Skin epidermis (tissue), 12 donors: Measurements from ENCODE around the gene TIE1.
A peak's percentile ranks its signal among the peaks of the same experiment; 100 is the strongest.

Source experiments
- H3K27ac ChIP-seq, 21 experiments: fragments of 200-600 bp; sonication (generic) in 11 of 21; one replicate each; pipeline ENCODE4 v1.5.0; 2020; ENCODE audit warnings: mild to moderate bottlenecking in 3 of 21, inconsistent platforms in 2 of 21, moderate library complexity in 2 of 21
- H3K4me3 ChIP-seq, 7 experiments: fragments of 200-600 bp; sonication (generic) in 2 of 7; one replicate each; pipeline ENCODE4 v1.5.0; 2020; ENCODE audit warnings: inconsistent platforms in 2 of 7, mild to moderate bottlenecking in 2 of 7, moderate library complexity in 1 of 7

Gene TIE1

GRCh38 chr1:43300378-43301094 is at the start of gene TIE1:
Gene TIE1, plus strand, starts transcription at chr1:43300982. Its CDS starts 90 bp downstream, at chr1:43301072.
- H3K4me3 ChIP-seq, result peak within 1 kb of the TSS in 5 of 7 experiments; percentile 3 to 27 (median 17)

GRCh38 chr1:43251024-43251423 is 49.8 kb upstream of the TIE1 start:
- Histone ChIP-seq H3K4me3 (no peak overlapping the region), H3K27ac (no peak overlapping the region)

More at GRCh38 chr1:43300378-43301094, at the start of gene TIE1:
- H3K27ac ChIP-seq, result peak within 1 kb of the TSS in 10 of 21 experiments; percentile 4 to 69 (median 32)

GRCh38 chr1:43252225-43252624 is 48.6 kb upstream of the TIE1 start:
- Histone ChIP-seq H3K27ac (no peak overlapping the region), H3K4me3 (no peak overlapping the region)

- no peak overlapping the region for H3K27ac ChIP-seq
- no peak overlapping the region for H3K4me3 ChIP-seq
Observed at GRCh38 chr1:43253173-43253572, 47.6 kb upstream of the TIE1 start.

GRCh38 chr1:43253876-43254275 is 46.9 kb upstream of the TIE1 start:
- H3K4me3 ChIP-seq, result no peak overlapping the region
- no peak overlapping the region for H3K27ac ChIP-seq

- H3K27ac ChIP-seq, result no peak overlapping the region
Observed at GRCh38 chr1:43255438-43256210, 45.2 kb upstream of the TIE1 start.

GRCh38 chr1:43256675-43257570 is 43.9 kb upstream of the TIE1 start:
- H3K4me3 ChIP-seq, result no peak overlapping the region
- H3K27ac ChIP-seq, result no peak overlapping the region

More at GRCh38 chr1:43255438-43256210, 45.2 kb upstream of the TIE1 start:
- H3K4me3 ChIP-seq, result no peak overlapping the region

- H3K4me3 ChIP-seq, result no peak overlapping the region
- H3K27ac ChIP-seq, result no peak overlapping the region
Observed at GRCh38 chr1:43258370-43258769, 42.4 kb upstream of the TIE1 start.

GRCh38 chr1:43265431-43265830 is 35.4 kb upstream of the TIE1 start:
- no peak overlapping the region for H3K27ac ChIP-seq

GRCh38 chr1:43266881-43267280 is 33.9 kb upstream of the TIE1 start:
- Histone ChIP-seq H3K27ac (no peak overlapping the region), H3K4me3 (no peak overlapping the region)

More at GRCh38 chr1:43265431-43265830, 35.4 kb upstream of the TIE1 start:
- no peak overlapping the region for H3K4me3 ChIP-seq

- Histone ChIP-seq H3K4me3 (no peak overlapping the region), H3K27ac (no peak overlapping the region)
Observed at GRCh38 chr1:43267291-43267805, 33.4 kb upstream of the TIE1 start.

- Histone ChIP-seq H3K4me3 (no peak overlapping the region), H3K27ac (no peak overlapping the region)
Observed at GRCh38 chr1:43267818-43268425, 32.9 kb upstream of the TIE1 start.

- Histone ChIP-seq H3K27ac (peak within 1 kb of the TSS in 7 of 21 experiments; percentile 23 to 62 (median 35)), H3K4me3 (peak within 1 kb of the TSS in 3 of 7 experiments; percentile 7 to 25 (median 17))
Observed at GRCh38 chr1:43269627-43270375, 31.0 kb upstream of the TIE1 start, which contains the start of gene TMEM125. Gene TMEM125, plus strand, starts transcription at chr1:43269983. Its CDS starts 2,740 bp downstream, at chr1:43272723.

GRCh38 chr1:43270421-43271095 is 30.2 kb upstream of the TIE1 start:
- H3K4me3 ChIP-seq, result peak overlapping the region in 3 of 7 experiments; percentile 7 to 25 (median 17)

GRCh38 chr1:43271186-43272118 is 29.3 kb upstream of the TIE1 start:
- H3K4me3 ChIP-seq, result peak overlapping the region in 2 of 7 experiments; percentile 17 to 25
- H3K27ac ChIP-seq, result peak overlapping the region in 9 of 21 experiments; percentile 7 to 57 (median 35)

More at GRCh38 chr1:43270421-43271095, 30.2 kb upstream of the TIE1 start:
- H3K27ac ChIP-seq, result peak overlapping the region in 8 of 21 experiments; percentile 7 to 62 (median 32)

- H3K4me3 ChIP-seq, result no peak overlapping the region
- peak overlapping the region in 5 of 21 experiments; percentile 21 to 57 (median 42) for H3K27ac ChIP-seq
Observed at GRCh38 chr1:43272161-43272560, 28.6 kb upstream of the TIE1 start.
